GM18508 (cell line): ENCODE data around the gene CLSTN2.

Experiments used
- ATAC-seq: cut with Tn5 transposase; IDR thresholded peaks from one replicate; pipeline ENCODE4 v1.9.1; 2021; ENCODE audit warnings: moderate number of reproducible peaks; ENCODE audit not compliant: insufficient read depth, unreplicated experiment

CLSTN2 gene

DNA sequence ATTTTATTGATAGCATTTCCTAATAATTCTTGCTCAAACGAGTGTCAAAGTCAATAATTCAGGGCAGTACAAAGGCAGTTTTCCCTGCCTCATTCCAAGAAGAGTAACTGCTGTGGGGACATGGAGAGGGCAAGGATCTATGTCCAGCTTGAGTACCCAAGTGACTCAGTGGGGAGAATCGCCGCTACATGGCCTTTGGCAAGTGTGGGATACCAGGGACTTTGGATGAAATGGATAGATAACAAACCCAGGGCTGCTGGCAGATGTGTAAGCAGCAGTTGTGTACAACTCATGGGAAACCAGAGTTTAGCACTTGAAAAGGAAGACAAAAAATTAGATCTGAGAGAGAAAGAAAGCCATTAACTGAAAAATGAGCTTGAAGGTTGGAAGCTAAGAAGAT is 620.7 kb downstream of the CLSTN2 start:
- ATAC-seq, result no peak

DNA sequence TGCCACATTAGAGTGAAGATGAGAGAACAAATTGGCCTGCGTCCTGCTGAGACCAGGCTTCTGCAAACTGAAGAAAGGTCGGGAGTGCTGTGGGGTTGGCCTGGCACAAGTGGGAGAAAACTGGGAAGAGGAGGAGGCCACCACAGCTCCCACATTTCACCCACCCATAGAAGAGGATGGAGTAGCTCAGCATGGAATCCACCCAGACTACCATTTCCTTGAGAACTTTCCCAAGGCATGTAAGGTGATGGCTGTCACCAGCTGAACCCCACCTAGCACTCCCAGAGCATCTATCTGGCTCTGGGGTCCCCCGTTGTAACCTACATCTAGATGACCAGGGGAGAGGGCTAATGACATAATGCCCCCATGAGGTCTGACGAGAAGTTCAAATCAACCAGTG is 622.5 kb downstream of the CLSTN2 start:
- ATAC-seq, result no peak

DNA sequence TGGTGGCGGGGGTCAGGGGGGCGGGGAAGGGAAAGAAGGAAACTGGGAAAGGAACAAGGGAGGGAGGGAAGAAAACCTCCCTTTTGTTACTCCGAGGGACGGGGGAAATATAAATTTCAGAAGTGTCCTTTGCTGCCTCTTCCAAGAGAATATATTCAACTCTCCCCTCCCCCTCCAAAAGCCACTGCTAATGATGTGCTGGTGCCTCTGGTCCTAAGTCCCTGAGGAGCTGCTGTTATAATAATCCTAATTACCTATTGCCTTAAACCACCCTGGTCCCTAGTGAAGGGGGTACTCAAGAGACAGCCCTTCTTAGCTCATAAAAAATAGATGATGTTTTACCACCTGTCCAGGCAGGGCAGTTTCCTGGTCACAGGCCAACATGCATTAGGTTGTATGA is 624.6 kb downstream of the CLSTN2 start:
- ATAC-seq, result no peak

DNA sequence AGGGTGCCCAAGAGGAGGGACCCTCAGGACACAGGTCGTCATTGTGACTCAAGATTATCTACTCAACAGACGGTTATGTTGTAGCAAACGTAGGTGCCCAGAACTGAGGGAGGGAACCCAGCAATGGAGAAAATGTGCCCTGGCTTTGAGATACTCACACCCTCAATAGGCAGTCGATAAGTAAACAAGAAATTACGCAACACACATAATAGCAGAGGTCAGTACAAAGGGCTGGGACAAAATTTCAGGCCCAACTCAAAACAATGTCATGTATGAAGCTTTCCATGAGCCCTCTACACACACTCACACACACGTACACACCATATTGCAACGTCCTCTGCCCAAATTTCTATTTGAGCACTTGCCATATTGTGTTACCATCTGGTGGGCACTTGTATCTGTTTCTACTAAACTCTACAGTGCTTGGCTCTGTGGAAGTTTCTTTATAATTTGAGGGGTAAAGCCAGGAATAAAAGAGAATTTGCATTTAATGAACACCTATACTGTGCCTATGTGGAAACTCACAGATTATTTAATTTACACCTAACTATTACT is 628.3 kb downstream of the CLSTN2 start:
- no peak for ATAC-seq

DNA sequence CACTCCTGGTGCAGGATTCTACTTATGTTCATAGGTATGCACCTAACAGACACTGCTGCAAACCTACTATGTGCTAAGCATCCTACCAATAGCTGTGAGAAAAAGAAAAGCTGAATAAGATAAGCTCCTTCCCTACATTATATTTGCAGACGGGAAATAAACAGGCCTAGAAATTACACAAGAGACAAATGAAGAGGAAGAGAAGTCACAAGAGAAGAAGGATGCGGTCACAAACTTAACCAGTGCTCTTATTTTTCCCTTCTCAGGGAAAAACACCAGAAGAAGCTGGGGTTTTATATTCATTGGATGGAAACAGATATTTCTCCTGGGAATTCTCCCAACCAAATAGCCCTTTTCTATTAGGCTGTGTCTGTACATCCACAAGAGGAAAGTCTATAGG is 633.1 kb downstream of the CLSTN2 start:
- ATAC-seq, result no peak

DNA sequence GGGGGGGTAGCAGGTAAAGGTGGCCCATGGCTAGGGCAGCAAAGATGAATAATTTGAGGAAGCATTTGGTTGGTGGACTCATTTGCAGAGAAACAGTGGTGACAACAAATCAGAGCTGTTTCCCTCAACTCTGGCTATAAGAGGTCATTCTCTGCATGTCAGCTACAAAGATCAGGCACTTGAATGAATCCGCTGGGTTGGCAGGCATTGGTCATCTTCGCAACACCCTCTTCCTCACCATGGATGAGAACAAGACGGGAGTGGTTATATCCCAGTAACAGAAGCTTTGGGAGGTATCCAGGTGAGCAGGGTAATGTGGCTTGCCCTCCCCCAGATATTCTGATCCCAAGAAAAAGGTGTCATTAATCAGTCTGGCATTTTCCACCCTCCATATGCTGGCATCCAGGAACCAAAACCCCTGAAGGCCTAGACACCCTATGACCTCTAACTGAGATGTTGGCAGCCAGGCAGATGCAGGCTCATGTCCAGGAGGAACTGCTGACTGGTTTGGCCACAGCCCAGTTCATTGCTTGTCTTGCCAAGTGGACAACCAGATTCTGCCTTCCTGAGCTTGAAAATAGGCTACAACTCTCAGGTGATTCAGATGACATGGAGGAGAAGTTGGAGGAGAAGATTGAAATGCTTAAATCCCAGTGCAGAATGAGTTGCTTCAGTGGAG is 634.0 kb downstream of the CLSTN2 start:
- no peak for ATAC-seq

DNA sequence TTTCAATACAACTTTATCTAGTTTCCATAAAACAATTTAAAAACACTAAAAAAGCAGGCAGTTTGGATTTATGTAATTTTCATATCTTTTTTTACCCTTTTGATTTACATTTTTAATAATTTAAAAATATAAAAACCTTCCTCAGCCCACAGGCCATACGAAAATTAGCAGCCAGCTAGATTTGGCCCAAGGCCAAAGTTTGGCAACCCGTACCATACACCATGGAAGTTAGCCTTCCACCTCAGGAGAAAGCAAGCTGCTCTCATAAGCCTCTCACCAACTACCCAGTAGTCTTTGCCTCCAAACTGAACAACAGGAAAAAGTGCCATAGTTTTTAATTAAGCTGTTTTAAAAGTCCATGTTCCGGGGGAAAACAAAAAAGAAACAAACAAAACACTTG is 635.6 kb downstream of the CLSTN2 start:
- no peak for ATAC-seq

DNA sequence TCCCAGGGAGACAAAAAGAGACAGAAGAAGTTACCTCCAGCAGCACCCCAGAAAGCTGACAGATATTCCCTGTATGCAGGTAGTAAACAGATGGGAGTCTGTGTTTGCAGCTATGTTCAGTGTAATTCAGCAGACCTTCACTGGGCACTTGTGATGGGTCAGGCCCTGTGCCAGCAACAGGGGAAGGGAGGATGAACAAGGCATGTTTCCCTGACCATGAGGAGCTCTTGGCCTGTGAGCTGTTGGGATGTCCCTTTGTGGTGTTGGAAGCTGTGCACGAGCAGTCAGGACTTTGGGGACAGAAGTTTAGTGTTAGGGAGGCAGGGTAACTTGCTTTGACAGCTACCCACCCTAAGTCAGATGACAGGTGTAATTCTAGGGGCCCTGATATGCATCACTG is 636.9 kb downstream of the CLSTN2 start:
- ATAC-seq, result no peak

DNA sequence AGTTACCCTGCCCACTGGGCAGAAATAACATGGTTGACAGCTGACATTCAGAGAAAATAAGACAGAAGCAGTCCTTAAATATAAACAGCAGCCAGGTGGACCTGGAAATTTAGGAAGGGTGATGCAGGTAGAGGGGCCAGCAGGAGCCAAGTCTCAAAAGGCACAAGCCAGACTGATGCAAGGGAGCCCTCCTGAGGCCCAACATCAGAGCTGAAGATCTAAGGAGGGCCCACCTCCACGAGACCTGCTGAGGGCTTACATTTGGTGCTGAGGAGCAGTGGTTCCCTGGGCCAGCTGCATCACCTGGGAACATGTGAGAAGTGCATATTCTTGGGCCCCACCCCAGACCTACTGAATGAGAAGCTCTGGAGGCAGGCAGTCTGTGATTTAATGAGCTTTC is 637.3 kb downstream of the CLSTN2 start:
- no peak for ATAC-seq

DNA sequence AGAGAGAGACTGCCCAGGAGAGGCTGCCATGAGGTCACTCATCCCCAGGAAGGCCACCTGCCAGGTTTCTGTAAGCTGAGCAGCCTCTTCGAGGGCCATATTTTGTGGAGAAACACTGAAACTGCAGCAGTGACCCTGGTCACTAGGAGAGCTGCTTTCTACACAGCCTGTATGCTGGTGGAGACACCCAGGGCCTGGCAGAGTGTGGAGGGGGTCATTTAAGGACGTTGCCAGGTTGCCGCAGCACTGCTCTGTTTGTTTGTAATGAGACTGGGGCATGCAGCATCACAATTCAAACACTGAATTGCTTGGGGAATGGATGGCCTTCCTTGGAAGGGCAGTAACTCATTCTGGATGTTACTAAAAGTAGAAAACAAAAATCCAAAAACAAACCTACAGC is 638.0 kb downstream of the CLSTN2 start:
- no peak for ATAC-seq

DNA sequence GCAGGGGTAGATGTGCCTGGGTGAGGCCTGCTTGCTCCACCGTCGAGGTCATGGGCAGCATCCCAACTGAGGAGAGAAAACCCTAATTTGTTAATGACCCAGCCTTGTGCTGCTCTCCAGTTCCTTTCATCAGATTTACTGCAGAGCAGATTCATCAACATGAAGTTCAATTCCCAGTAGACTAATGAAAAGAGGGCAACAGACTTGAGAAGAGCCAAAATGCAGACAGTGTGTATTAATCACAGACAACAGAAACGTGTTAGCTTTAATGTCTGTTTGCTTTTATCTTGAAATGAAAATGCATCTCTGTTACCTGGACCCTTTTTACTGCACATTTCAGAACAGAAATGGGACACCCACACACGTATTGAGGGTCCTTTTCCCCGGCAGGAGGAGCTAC is 639.4 kb downstream of the CLSTN2 start:
- no peak for ATAC-seq

DNA sequence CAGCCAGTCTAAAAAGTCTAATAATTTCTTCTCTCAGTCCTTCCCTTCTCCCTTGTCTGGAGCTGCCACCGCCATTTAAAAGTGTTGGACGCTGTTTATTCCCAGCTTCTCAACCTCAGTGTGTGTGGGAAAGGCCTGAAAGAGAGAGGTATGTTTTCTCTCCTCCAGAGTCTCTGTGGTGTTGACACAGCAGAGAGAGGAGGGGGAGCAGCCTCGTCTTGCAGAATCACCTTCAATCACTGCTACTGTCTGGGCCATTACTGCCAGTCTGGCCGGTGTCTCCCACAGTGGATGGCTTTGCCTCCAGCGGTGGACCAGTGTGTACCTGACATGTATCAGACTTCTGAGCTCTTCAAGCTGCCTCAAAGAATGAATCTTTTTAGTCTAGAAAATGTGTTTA is 641.5 kb downstream of the CLSTN2 start:
- ATAC-seq, result no peak

DNA sequence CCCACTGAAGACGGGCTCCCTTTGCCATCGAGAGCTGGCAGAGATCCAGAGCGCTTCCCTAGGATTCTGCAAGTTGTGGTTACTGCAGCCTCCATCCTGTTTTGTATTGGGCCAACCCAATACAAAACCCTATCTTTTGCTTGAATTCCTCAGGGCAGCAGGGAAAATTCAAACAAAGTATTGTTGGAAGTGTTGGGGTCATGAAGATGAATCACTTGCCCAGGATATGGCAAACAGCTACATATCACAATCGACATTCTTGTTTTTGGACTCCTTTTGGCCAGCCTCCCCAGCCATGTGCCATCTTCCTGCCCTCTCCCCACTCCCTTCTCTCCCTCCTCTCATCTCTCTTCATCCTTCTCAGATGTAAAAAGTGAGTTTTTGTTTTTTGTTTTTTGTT is 642.9 kb downstream of the CLSTN2 start:
- no peak for ATAC-seq

DNA sequence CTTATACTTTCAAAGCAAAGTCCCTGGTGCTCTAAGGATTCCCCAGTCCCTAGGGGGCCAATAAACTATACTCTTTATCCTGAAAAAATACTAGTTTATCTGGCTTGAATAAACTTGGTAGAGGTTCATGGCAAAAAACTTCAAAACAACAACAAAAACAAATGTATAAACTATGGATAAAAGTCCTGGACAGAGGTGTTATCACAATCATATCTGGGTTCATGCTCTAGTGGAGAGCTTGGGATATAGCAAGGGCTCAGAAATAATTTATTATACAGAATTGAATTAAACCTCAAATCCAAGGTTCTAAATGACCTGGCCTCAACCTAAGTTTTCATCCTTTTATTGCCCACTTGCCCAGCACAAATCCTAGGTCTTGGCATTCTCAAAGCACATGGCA is 644.3 kb downstream of the CLSTN2 start:
- ATAC-seq, result no peak

DNA sequence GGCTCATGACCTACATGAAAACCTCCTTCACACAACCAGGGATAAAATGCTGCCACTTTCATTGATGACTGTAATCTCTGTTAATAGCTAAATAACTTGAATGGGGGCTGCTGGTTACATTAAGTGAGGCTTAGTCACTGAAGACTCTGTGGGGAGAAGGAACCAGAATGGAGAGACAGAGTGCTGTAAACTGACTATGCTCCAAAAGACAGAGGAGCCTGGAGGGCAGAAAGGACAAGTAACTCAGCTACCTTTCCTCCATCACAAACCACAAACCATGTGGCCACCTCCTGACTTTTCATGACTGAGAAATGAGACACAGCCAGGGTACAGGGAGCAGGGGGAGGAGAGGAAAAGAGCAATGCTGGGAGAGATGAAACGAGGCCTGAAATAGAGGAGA is 645.8 kb downstream of the CLSTN2 start:
- no peak for ATAC-seq

DNA sequence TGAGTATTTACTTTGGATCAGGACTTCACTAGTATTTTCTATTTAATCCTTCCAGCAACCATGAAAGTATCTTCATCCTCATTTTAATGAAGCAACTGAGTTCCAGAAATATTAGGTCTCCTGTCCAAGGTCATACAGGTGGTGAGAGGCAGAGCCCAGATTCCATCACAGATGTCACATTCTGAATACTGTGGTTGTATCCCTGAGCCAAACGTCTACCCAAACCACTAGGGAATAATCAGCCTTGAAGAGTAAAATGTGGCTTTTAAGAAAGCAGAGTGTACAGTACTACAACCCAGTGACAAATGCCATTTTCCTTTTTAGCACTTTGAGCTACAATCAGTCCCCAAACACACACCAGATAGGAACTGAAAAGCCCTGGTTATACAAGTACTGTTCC is 649.6 kb downstream of the CLSTN2 start:
- ATAC-seq, result no peak

DNA sequence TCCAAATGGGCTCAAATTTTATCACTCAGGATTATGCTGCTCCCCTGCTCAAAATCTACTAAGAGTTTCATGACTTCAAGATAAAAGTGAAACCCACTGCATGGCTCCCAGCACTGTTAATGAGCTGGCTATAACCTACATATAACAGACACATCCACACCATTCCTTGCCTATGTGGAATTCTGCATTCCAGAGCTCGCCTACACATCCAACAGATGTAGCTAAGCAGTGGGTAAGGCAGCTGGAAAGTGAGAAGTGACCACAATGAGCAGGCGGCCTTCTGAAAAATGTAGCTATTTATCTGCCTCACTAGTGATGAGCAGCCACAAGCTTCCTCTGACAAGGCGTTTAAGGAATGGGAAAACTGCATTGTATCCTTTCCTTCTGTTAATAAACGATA is 650.8 kb downstream of the CLSTN2 start:
- no peak for ATAC-seq

DNA sequence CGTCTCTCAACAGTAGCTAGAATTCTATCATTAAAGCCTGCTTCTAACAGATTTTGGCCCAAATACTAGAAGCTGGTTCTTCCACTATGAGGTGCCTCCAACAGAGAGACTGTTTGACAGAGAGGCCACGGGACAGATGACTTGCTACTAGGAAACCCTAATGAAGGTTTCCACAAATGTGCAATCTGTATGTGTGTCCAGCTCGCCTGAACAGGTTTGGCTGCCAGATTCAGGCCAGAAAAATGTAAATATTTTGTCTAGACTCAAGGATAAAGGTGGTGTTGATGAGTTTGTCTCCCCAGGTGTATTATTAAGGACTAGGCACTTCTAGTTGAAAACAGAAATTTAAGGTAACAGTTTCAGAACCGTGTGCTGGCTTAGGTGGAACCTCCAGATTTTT is 651.3 kb downstream of the CLSTN2 start:
- ATAC-seq, result no peak

DNA sequence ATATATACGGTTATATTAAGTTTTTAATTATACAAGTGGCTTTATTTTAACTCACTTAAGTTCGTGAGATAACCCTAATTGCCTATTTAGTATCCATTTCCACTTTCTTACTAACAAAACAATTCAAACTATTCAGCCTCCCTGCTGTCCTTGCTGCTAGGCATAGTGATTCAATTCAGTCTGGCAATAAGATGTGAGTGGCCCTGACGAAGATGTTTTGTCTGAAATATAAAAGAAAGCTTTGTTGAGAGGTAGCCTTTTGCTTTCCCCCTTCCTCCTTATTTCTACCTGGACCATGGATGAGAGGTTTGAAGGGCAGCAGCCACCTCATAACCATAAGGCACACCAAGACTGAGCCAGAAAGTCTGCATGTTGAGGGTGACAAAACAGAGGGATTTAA is 653.6 kb downstream of the CLSTN2 start:
- no peak for ATAC-seq

DNA sequence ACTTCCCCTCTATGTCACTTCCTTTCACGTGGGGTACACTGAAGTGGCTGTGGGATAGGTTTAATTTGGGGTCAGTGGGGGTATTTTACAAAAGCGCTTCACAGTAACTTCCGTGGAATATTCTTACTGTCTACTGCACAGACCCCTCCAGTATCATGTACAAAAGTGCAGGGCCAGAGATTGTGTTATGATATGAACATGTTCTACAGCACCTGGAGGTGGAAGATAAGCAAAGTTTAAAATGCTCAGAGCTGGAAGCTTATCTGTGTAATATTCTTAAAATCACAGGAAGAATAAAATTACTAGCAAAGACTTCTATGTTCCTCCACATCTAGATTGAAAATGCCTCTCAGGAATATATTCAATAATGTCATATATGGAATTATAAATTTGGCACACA is 658.8 kb downstream of the CLSTN2 start:
- no peak for ATAC-seq

DNA sequence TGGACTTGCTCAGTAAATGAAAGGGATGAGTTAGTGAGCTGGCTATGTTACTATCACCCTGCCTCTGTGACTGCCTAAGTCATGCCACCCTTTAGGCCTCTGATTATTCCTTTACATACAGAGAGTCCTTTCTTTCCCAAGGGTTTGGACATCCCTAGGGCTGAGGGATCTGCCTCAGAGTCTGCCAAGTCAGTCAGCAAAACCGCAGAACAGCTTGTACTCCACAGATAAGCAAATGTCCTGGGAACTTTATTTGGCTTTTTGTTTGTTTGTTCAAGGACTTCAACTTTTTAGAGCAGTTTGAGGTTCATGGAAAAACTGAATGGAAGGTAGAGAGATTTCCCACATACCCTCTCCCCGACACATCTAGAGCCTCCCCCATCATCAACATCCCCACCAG is 660.3 kb downstream of the CLSTN2 start:
- no peak for ATAC-seq

DNA sequence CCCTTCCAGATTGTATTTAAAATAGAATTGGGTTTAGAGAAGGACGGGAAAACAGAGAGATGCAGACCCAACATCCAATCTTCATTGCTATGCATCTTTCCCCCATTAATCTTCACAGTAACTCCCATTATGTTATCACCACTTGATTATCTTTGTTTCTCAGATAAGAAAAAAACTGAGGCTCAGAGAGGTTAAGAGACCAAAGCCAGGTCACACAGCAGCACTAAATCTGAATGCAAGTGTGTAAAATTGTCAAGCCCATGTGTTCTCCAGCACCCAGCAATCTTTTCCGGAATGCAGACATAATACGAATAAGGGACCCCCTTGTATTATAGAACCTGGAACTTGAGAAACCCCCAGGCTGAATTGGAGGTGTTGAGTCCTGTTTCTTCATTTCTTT is 662.4 kb downstream of the CLSTN2 start:
- no peak for ATAC-seq

DNA sequence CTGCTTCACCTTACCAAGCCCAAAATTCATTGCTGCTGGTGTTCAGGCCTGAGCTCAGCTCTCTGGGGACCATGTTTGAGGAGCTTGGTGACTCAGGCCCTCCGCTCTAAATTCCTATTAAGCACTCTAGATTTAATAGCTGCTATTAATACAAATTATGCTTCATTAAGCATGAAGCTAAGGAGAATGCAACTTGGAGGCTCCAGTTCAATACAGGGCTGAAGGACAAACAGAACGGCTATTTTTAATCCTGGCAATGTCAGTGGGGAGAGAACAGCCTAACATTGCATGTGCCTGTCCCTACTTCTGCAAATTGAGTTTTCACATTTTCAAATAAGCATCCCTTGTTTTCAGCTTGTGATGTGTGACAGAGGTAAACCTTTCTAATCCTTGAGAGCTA is 662.8 kb downstream of the CLSTN2 start:
- ATAC-seq, result no peak
